ENCODE data around the gene GFI1.

- TF ChIP-seq EZH2 (IDR thresholded peaks at IDR 0.05; ENCODE audit: insufficient read depth, poor library complexity, severe bottlenecking): no peak
- TF ChIP-seq EZH2phosphoT487 (IDR thresholded peaks at IDR 0.05; ENCODE audit: insufficient read depth, low read depth): no peak
These were observed 44.4 kb downstream of the GFI1 start for GRCh38 chr1:92442351-92442750.

All from GM23248 (cell line).